HEK293 (cell line): ENCODE data around the gene PFKM.

Source experiments
- CTCF ChIA-PET: fragments of 350-600 bp; formaldehyde crosslinking; extraction: SDS; loops from one replicate; lab custom pipeline; 2021; ENCODE audit warnings: antibody characterized with exemption; lab: Yijun Ruan, JAX
- POLR2A ChIA-PET: fragments of 300-600 bp; formaldehyde crosslinking; extraction: SDS; loops from one replicate; lab custom pipeline; 2020; ENCODE audit warnings: antibody characterized with exemption, inconsistent platforms; lab: Yijun Ruan, JAX
- H3K27ac ChIP-seq: fragments of 200-500 bp; sonication (Bioruptor generic); 2 replicates; pipeline ENCODE4 v1.5.1; 2014; ENCODE audit warnings: low read depth, low read length, control low read depth, inconsistent platforms; ENCODE audit errors: extremely low read depth
- H3K36me3 ChIP-seq, 2 experiments: fragments of 200-500 bp in 1 of 2; sonication (Bioruptor generic) in 1 of 2; 1 replicate in 1 of 2; 2 replicates in 1 of 2; pipeline ENCODE4 v1.5.1; 2014 to 2017; ENCODE audit warnings: inconsistent platforms in 2 of 2, low read length in 2 of 2; ENCODE audit not compliant: control insufficient read depth in 2 of 2, insufficient read depth in 1 of 2
- H3K4me1 ChIP-seq: fragments of 200-500 bp; sonication (Bioruptor generic); 2 replicates; pipeline ENCODE4 v1.5.1; 2014; ENCODE audit warnings: mild to moderate bottlenecking, low read length, inconsistent platforms; ENCODE audit not compliant: control insufficient read depth, insufficient read depth
- H3K4me3 ChIP-seq: 2 replicates; pipeline ENCODE4 v1.5.1; 2011; ENCODE audit warnings: low read depth, mild to moderate bottlenecking, control low read depth, low read length, moderate library complexity
- H3K9me3 ChIP-seq: fragments of 200-500 bp; sonication (Bioruptor generic); 2 replicates; pipeline ENCODE4 v1.5.1; 2014; ENCODE audit warnings: low read depth, low read length, inconsistent platforms; ENCODE audit not compliant: control insufficient read depth, insufficient read depth
- KLF10 ChIP-seq: fragments of 450-650 bp; IDR thresholded peaks from 2 replicates; pipeline ENCODE4 v1.5.1; 2018; ENCODE audit warnings: missing biosample characterization, mild to moderate bottlenecking, missing genetic modification characterization
- REST ChIP-seq: fragments of 450-650 bp; formaldehyde crosslinking; IDR thresholded peaks from 2 replicates; pipeline ENCODE4 v1.5.1; 2016; ENCODE audit warnings: missing biosample characterization, missing genetic modification characterization
- SP2 ChIP-seq: fragments of 450-650 bp; formaldehyde crosslinking; IDR thresholded peaks from 2 replicates; pipeline ENCODE4 v1.5.1; 2016; ENCODE audit warnings: missing biosample characterization, missing genetic modification characterization
- SP3 ChIP-seq: fragments of 450-650 bp; formaldehyde crosslinking; IDR thresholded peaks from 2 replicates; pipeline ENCODE4 v1.5.1; 2016; ENCODE audit warnings: missing biosample characterization, missing genetic modification characterization
- TCF7L2 ChIP-seq: IDR thresholded peaks from 2 replicates; pipeline ENCODE4 v1.6.1; 2011; ENCODE audit warnings: low read depth, mild to moderate bottlenecking, inconsistent platforms, low read length, moderate library complexity, borderline replicate concordance
- ZBTB1 ChIP-seq: fragments of 450-650 bp; formaldehyde crosslinking; IDR thresholded peaks from 2 replicates; pipeline ENCODE4 v1.5.1; 2016; ENCODE audit warnings: missing biosample characterization, missing genetic modification characterization
- ZBTB48 ChIP-seq: fragments of 450-650 bp; formaldehyde crosslinking; IDR thresholded peaks from 2 replicates; pipeline ENCODE4 v1.5.1; 2016; ENCODE audit warnings: missing biosample characterization, missing genetic modification characterization
- ZNF121 ChIP-seq: fragments of 450-650 bp; formaldehyde crosslinking; IDR thresholded peaks from 2 replicates; pipeline ENCODE4 v1.5.1; 2016; ENCODE audit warnings: missing biosample characterization, missing genetic modification characterization
- ZNF146 ChIP-seq: fragments of 450-650 bp; formaldehyde crosslinking; IDR thresholded peaks from 2 replicates; pipeline ENCODE4 v1.5.1; 2016; ENCODE audit warnings: missing biosample characterization, missing genetic modification characterization
- ZNF169 ChIP-seq: fragments of 450-650 bp; formaldehyde crosslinking; IDR thresholded peaks from 2 replicates; pipeline ENCODE4 v1.5.1; 2016; ENCODE audit warnings: missing biosample characterization, missing genetic modification characterization
- ZNF174 ChIP-seq: fragments of 450-650 bp; formaldehyde crosslinking; IDR thresholded peaks from 2 replicates; pipeline ENCODE4 v1.5.0; 2017; ENCODE audit warnings: missing biosample characterization, mild to moderate bottlenecking, missing genetic modification characterization
- ZNF391 ChIP-seq: fragments of 450-650 bp; formaldehyde crosslinking; IDR thresholded peaks from 2 replicates; pipeline ENCODE4 v1.5.1; 2016; ENCODE audit warnings: low read depth, missing biosample characterization, missing genetic modification characterization, borderline replicate concordance
- ZNF416 ChIP-seq: fragments of 450-650 bp; formaldehyde crosslinking; IDR thresholded peaks from 2 replicates; pipeline ENCODE4 v1.5.1; 2016; ENCODE audit warnings: missing biosample characterization, missing genetic modification characterization
- ZNF423 ChIP-seq: fragments of 450-650 bp; formaldehyde crosslinking; IDR thresholded peaks from 2 replicates; pipeline ENCODE4 v1.5.1; 2016; ENCODE audit warnings: missing biosample characterization, missing genetic modification characterization
- ZNF433 ChIP-seq: fragments of 450-650 bp; formaldehyde crosslinking; IDR thresholded peaks from 2 replicates; pipeline ENCODE4 v1.5.1; 2016; ENCODE audit warnings: missing biosample characterization, missing genetic modification characterization, low read depth
- ZNF571 ChIP-seq: fragments of 450-650 bp; formaldehyde crosslinking; IDR thresholded peaks from 2 replicates; pipeline ENCODE4 v1.5.0; 2017; ENCODE audit warnings: missing biosample characterization, missing genetic modification characterization
- ZNF626 ChIP-seq: fragments of 450-650 bp; sonication (Bioruptor Pico); formaldehyde crosslinking; IDR thresholded peaks from 2 replicates; pipeline ENCODE4 v1.5.1; 2018; ENCODE audit warnings: missing biosample characterization, missing genetic modification characterization, inconsistent platforms
- ZNF660 ChIP-seq: fragments of 450-650 bp; IDR thresholded peaks from 2 replicates; pipeline ENCODE4 v1.5.1; 2018; ENCODE audit warnings: missing biosample characterization, mild to moderate bottlenecking, missing genetic modification characterization
- ZNF670 ChIP-seq: fragments of 450-650 bp; formaldehyde crosslinking; IDR thresholded peaks from 2 replicates; pipeline ENCODE4 v1.5.1; 2016; ENCODE audit warnings: missing biosample characterization, missing genetic modification characterization, low read depth
- ZNF792 ChIP-seq: fragments of 450-650 bp; formaldehyde crosslinking; IDR thresholded peaks from 2 replicates; pipeline ENCODE4 v1.5.1; 2016; ENCODE audit warnings: missing biosample characterization, missing genetic modification characterization
- TF ChIP-seq, protein P1 (sequence below): fragments of 450-650 bp; formaldehyde crosslinking; IDR thresholded peaks from 2 replicates; pipeline ENCODE4 v1.5.1; 2016; ENCODE audit warnings: missing biosample characterization, missing genetic modification characterization
- TF ChIP-seq, protein P2 (sequence below): fragments of 450-650 bp; formaldehyde crosslinking; IDR thresholded peaks from 2 replicates; pipeline ENCODE4 v1.5.1; 2016; ENCODE audit warnings: missing biosample characterization, missing genetic modification characterization
- TF ChIP-seq, protein P3 (sequence below): fragments of 450-650 bp; formaldehyde crosslinking; IDR thresholded peaks from 2 replicates; pipeline ENCODE4 v1.5.1; 2016; ENCODE audit warnings: missing biosample characterization, missing genetic modification characterization
- TF ChIP-seq, protein P4 (sequence below): fragments of 450-650 bp; formaldehyde crosslinking; IDR thresholded peaks from 2 replicates; pipeline ENCODE4 v1.5.1; 2017; ENCODE audit warnings: missing biosample characterization, missing genetic modification characterization

PFKM gene

DNA sequence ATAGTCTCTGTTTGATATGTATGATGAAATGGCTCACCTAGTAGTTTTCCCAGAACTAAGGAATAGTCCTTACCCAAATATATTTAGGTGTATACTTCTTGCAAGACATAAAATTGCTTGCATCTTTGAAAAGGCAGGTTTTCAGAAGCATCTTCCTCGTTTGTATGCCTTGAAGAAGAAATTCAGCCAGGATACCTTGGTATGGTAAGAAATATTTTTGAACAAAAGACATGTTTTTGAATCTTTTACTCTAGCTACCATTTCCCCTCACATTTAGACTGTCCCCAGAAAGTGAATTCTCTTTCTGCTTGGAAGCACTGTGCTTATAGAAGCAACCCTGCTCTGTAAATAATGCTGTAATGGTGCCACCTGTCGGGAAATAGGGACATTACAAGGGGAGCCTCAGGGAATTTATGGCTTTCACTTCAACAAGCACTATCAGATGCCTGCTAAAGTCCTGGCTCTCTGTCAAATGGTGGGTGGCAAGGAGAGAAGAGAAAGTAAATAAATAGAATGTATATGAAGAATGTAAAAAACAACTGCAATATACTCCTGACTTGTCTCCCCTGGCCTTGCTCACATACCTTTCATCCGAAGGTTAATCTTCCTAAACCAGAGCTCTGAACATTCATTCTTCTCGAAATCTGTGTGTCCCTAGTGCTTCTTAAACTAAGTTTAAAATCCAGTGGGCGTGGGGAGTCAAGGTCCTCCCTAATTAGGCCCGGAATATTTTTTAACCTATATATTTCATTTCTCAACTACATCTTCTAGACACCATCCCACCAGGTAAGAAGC lies 70.4 kb downstream of the PFKM start (continued):
- TF ChIP-seq ZNF670 (tag by site-specific recombination) (no peak), SP3 (tag by site-specific recombination) (no peak), ZNF174 (tag by site-specific recombination) (no peak), ZBTB48 (tag by site-specific recombination) (0 out of 2 replicates have a peak, but pooled peaks have one; percentile 7)

DNA sequence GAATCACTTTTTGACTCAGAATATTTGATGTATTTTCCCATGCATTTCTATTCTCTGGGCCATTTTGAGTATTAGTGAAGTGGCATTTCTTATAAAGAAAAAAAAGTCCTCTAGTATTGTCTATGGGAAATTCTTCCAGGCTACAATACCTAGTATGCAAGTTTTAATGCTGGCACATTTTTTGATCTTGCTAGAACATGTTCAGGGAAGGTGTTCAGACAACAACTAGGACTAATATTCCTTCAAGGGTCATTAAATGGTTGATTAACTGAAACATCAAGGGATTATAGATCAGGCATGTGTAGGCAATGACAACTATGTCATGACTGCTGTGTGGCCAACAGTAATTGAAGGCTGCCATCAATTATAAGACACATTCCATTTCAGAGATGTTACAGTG lies 71.9 kb downstream of the PFKM start:
- Histone ChIP-seq H3K9me3 (no peaks in the 10 kb centered on the region), H3K36me3 (no peaks in the 10 kb centered on the region), H3K4me1 (no peaks in the 10 kb centered on the region), H3K27ac (no peak overlapping the region), H3K4me3 (no peak overlapping the region)
- POLR2A ChIA-PET, result no interaction called here
- CTCF ChIA-PET, result no interaction called here
- TF ChIP-seq ZNF391 (tag by site-specific recombination) (no peak), ZNF792 (no peak), ZNF169 (no peak), ZNF146 (tag by site-specific recombination) (no peak), ZNF626 (no peak), SP2 (tag by site-specific recombination) (no peak), ZNF433 (tag by site-specific recombination) (no peak)
- TF ChIP-seq, protein P1, sequence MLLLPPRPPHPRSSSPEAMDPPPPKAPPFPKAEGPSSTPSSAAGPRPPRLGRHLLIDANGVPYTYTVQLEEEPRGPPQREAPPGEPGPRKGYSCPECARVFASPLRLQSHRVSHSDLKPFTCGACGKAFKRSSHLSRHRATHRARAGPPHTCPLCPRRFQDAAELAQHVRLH, result no peak
- TF ChIP-seq, protein P2, sequence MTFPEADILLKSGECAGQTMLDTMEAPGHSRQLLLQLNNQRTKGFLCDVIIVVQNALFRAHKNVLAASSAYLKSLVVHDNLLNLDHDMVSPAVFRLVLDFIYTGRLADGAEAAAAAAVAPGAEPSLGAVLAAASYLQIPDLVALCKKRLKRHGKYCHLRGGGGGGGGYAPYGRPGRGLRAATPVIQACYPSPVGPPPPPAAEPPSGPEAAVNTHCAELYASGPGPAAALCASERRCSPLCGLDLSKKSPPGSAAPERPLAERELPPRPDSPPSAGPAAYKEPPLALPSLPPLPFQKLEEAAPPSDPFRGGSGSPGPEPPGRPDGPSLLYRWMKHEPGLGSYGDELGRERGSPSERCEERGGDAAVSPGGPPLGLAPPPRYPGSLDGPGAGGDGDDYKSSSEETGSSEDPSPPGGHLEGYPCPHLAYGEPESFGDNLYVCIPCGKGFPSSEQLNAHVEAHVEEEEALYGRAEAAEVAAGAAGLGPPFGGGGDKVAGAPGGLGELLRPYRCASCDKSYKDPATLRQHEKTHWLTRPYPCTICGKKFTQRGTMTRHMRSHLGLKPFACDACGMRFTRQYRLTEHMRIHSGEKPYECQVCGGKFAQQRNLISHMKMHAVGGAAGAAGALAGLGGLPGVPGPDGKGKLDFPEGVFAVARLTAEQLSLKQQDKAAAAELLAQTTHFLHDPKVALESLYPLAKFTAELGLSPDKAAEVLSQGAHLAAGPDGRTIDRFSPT (tag by site-specific recombination), result no peak

DNA sequence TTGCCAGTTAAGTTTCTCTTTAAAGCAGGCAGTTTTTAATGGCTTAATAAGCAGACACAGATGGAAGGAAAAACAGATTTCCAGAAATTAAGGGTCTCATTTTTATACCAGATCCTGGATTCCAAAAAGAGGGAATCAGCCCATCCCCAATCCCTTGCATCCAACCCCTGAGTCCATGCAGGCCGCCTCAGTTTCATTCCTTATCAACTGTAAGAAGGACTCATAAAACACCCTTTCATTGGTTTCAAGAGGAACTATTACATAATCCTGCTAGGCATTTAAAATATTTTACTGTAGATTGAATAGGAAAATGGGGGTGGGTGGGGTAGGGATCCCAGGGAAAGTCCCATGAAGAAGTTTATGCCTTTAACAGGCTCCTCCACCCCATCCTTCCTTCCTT lies 73.7 kb downstream of the PFKM start:
- Histone ChIP-seq H3K9me3 (no peaks in the 10 kb centered on the region), H3K27ac (no peak overlapping the region), H3K4me3 (no peak overlapping the region), H3K4me1 (0 out of 2 replicates have a peak, but pooled peaks cover 4% of the 10 kb centered on the region), H3K36me3 (no peaks in the 10 kb centered on the region)
- CTCF ChIA-PET, result interaction anchor here (0.6 to 1.5 kb wide), 3 partner anchors 65 to 450 kb away, joined by 3 to 5 read pairs (median 4); no protein-coding TSS in a partner anchor
- POLR2A ChIA-PET, result no interaction called here
- TF ChIP-seq ZNF423 (tag by site-specific recombination) (no peak), ZNF416 (tag by site-specific recombination) (no peak), ZNF571 (no peak), TCF7L2 (no peak), ZNF660 (no peak), REST (tag by site-specific recombination) (no peak), ZBTB1 (tag by site-specific recombination) (no peak), KLF10 (tag by site-specific recombination) (no peak), ZNF121 (tag by site-specific recombination) (no peak)
- TF ChIP-seq, protein P3, sequence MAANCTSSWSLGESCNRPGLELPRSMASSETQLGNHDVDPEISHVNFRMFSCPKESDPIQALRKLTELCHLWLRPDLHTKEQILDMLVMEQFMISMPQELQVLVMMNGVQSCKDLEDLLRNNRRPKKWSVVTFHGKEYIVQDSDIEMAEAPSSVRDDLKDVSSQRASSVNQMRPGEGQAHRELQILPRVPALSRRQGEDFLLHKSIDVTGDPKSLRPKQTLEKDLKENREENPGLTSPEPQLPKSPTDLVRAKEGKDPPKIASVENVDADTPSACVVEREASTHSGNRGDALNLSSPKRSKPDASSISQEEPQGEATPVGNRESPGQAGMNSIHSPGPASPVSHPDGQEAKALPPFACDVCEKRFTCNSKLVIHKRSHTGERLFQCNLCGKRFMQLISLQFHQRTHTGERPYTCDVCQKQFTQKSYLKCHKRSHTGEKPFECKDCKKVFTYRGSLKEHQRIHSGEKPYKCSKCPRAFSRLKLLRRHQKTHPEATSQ (tag by site-specific recombination), result no peak
- TF ChIP-seq, protein P4, sequence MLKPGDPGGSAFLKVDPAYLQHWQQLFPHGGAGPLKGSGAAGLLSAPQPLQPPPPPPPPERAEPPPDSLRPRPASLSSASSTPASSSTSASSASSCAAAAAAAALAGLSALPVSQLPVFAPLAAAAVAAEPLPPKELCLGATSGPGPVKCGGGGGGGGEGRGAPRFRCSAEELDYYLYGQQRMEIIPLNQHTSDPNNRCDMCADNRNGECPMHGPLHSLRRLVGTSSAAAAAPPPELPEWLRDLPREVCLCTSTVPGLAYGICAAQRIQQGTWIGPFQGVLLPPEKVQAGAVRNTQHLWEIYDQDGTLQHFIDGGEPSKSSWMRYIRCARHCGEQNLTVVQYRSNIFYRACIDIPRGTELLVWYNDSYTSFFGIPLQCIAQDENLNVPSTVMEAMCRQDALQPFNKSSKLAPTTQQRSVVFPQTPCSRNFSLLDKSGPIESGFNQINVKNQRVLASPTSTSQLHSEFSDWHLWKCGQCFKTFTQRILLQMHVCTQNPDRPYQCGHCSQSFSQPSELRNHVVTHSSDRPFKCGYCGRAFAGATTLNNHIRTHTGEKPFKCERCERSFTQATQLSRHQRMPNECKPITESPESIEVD, result no peak
